Osteocyte (in vitro differentiated cells): ENCODE results near the gene CDK19. TPM values are rescaled to one million over a fixed set of nuclear protein-coding genes. Genes with fewer than 3 reads are reported as not detected.
"Not testable (repeated sequence)": the region's sequence is repeated elsewhere in the genome, so short reads cannot be mapped to it uniquely, and the experiment has no call there.

Source experiments
- DNase-seq: peaks from one replicate; pipeline ENCODE4 v3.0.0; 2021; ENCODE audit warnings: mixed read lengths; ENCODE audit not compliant: unreplicated experiment; ENCODE audit errors: extremely low spot score
- H3K27ac Mint-ChIP-seq: one replicate; pipeline ENCODE4 v1.8.0; 2021; ENCODE audit warnings: mild to moderate bottlenecking, mixed read lengths; ENCODE audit not compliant: unreplicated experiment
- H3K27me3 Mint-ChIP-seq: one replicate; pipeline ENCODE4 v1.8.0; 2021; ENCODE audit warnings: mixed read lengths; ENCODE audit not compliant: unreplicated experiment
- H3K36me3 Mint-ChIP-seq: one replicate; pipeline ENCODE4 v1.8.0; 2021; ENCODE audit warnings: mixed read lengths; ENCODE audit not compliant: unreplicated experiment
- H3K4me1 Mint-ChIP-seq: one replicate; pipeline ENCODE4 v1.8.0; 2021; ENCODE audit warnings: mixed read lengths; ENCODE audit not compliant: unreplicated experiment
- H3K4me3 Mint-ChIP-seq: one replicate; pipeline ENCODE4 v1.8.0; 2021; ENCODE audit warnings: mild to moderate bottlenecking, moderate library complexity, mixed read lengths; ENCODE audit not compliant: unreplicated experiment
- H3K9me3 Mint-ChIP-seq: one replicate; pipeline ENCODE4 v1.8.0; 2021; ENCODE audit warnings: mixed read lengths; ENCODE audit not compliant: unreplicated experiment
- CTCF ChIP-seq: fragments of 200-600 bp; sonication (generic); IDR thresholded peaks from 2 replicates; pipeline ENCODE4 v1.5.0; 2021; ENCODE audit warnings: antibody characterized with exemption, mild to moderate bottlenecking, moderate library complexity
- total RNA-seq: library from RNA; stranded (reverse); gene quantifications from 2 replicates; pipeline ENCODE4 v1.2.1, GENCODE V29; 2021

Gene CDK19
- total RNA-seq, 1 donor from 2014 or later = 32.4 TPM

GRCh38 chr6:110841266-110841665 is 26.0 kb upstream of the CDK19 start:
- H3K9me3 Mint-ChIP-seq = no peaks in the 10 kb centered on the region
- peak; percentile 7 for DNase-seq
- H3K27ac Mint-ChIP-seq = no peak overlapping the region
- no peak overlapping the region for H3K4me3 Mint-ChIP-seq
- no peak for TF ChIP-seq CTCF
- no peaks in the 10 kb centered on the region for H3K4me1 Mint-ChIP-seq
- H3K36me3 Mint-ChIP-seq = no peaks in the 10 kb centered on the region
- H3K27me3 Mint-ChIP-seq = no peaks in the 10 kb centered on the region

GRCh38 chr6:110835751-110836150 is 20.5 kb upstream of the CDK19 start:
- H3K36me3 Mint-ChIP-seq, H3K4me1 Mint-ChIP-seq, H3K27me3 Mint-ChIP-seq, H3K27ac Mint-ChIP-seq, H3K4me3 Mint-ChIP-seq, H3K9me3 Mint-ChIP-seq: not testable (repeated sequence)
- DNase-seq = peak; percentile 10

GRCh38 chr6:110833831-110834230 is 18.6 kb upstream of the CDK19 start:
- Mint-ChIP-seq H3K27me3 (no peaks in the 10 kb centered on the region), H3K27ac (no peak overlapping the region), H3K4me1 (no peaks in the 10 kb centered on the region), H3K36me3 (peaks cover 2% of the 10 kb centered on the region), H3K4me3 (no peak overlapping the region), H3K9me3 (no peaks in the 10 kb centered on the region)
- DNase-seq = peak; percentile 30
- TF ChIP-seq CTCF = no peak

- Mint-ChIP-seq H3K4me3 (no peak overlapping the region), H3K9me3 (no peaks in the 10 kb centered on the region), H3K27ac (no peak overlapping the region), H3K4me1 (no peaks in the 10 kb centered on the region), H3K27me3 (no peaks in the 10 kb centered on the region), H3K36me3 (peaks cover 2% of the 10 kb centered on the region)
- DNase-seq = peak; percentile 23
- TF ChIP-seq CTCF = no peak
Measured at GRCh38 chr6:110831405-110831804, 16.1 kb upstream of the CDK19 start.

GRCh38 chr6:110828396-110828795 is 13.1 kb upstream of the CDK19 start:
- Mint-ChIP-seq H3K4me3 (no peak overlapping the region), H3K9me3 (no peaks in the 10 kb centered on the region), H3K4me1 (no peaks in the 10 kb centered on the region), H3K27me3 (no peaks in the 10 kb centered on the region), H3K27ac (no peak overlapping the region), H3K36me3 (peaks cover 2% of the 10 kb centered on the region)
- no peak for TF ChIP-seq CTCF
- DNase-seq = no peak
